CD4-positive, CD25-positive, alpha-beta regulatory T cell (primary cell): ENCODE measurements around the gene CCDC6. TPM values are rescaled to one million over a fixed set of nuclear protein-coding genes. Genes with fewer than 3 reads are reported as not detected.
"Not testable (repeated sequence)": the region's sequence is repeated elsewhere in the genome, so short reads cannot be mapped to it uniquely, and the experiment has no call there.

Experiments used
- ATAC-seq, 2 donors: fragments of 150-1000 bp; cut with Tn5 transposase; one replicate each; pipeline ENCODE4 v1.10.0; 2021; ENCODE audit warnings: low read depth in 2 of 2, moderate number of reproducible peaks in 2 of 2, moderate library complexity in 1 of 2
- DNase-seq, 3 donors: peaks; one replicate each; pipeline versions ENCODE4 v3.0.0 to v3.0.0-alpha.2; 2012 to 2022; ENCODE audit warnings: mixed read lengths in 1 of 3
- H3K27ac ChIP-seq: one replicate; pipeline ENCODE4 v1.7.0; 2013; ENCODE audit warnings: mild to moderate bottlenecking, low read length; ENCODE audit not compliant: insufficient read depth, poor library complexity, severe bottlenecking
- H3K27me3 ChIP-seq: one replicate; pipeline ENCODE4 v1.7.0; 2013; ENCODE audit warnings: low read length; ENCODE audit not compliant: control insufficient read depth, insufficient read depth
- H3K36me3 ChIP-seq: one replicate; pipeline ENCODE4 v1.7.0; 2013; ENCODE audit warnings: mild to moderate bottlenecking, low read length, moderate library complexity; ENCODE audit not compliant: control insufficient read depth, insufficient read depth
- H3K4me1 ChIP-seq: 2 replicates; pipeline ENCODE4 v1.7.0; 2013; ENCODE audit warnings: mild to moderate bottlenecking, low read length; ENCODE audit not compliant: insufficient read depth, control insufficient read depth, poor library complexity, severe bottlenecking
- H3K4me3 ChIP-seq: one replicate; pipeline ENCODE4 v1.7.0; 2013; ENCODE audit warnings: low read depth, mild to moderate bottlenecking, low read length, moderate library complexity
- H3K9me3 ChIP-seq, 2 experiments: 1 replicate in 1 of 2; 2 replicates in 1 of 2; pipeline ENCODE4 v1.7.0; 2013; ENCODE audit warnings: low read length in 2 of 2, mild to moderate bottlenecking in 1 of 2, moderate library complexity in 1 of 2; ENCODE audit not compliant: control insufficient read depth in 2 of 2
- H3K27ac Mint-ChIP-seq, 3 donors: one replicate each; pipeline ENCODE4 v1.8.0; 2020 to 2022; ENCODE audit warnings: mild to moderate bottlenecking in 3 of 3, mixed read lengths in 3 of 3, moderate library complexity in 2 of 3
- H3K27me3 Mint-ChIP-seq: one replicate; pipeline ENCODE4 v1.8.0; 2022; ENCODE audit warnings: mild to moderate bottlenecking, mixed read lengths
- H3K36me3 Mint-ChIP-seq: one replicate; pipeline ENCODE4 v1.8.0; 2020; ENCODE audit warnings: mixed read lengths
- H3K4me1 Mint-ChIP-seq, 4 donors: one replicate each; pipeline ENCODE4 v1.8.0; 2020 to 2022; ENCODE audit warnings: mixed read lengths in 4 of 4, mild to moderate bottlenecking in 1 of 4
- H3K4me3 Mint-ChIP-seq, 4 donors: one replicate each; pipeline ENCODE4 v1.8.0; 2020 to 2022; ENCODE audit warnings: mild to moderate bottlenecking in 4 of 4, mixed read lengths in 4 of 4, moderate library complexity in 3 of 4
- H3K9me3 Mint-ChIP-seq, 7 donors: one replicate each; pipeline ENCODE4 v1.8.0; 2020 to 2022; ENCODE audit warnings: mixed read lengths in 7 of 7, mild to moderate bottlenecking in 3 of 7, moderate library complexity in 2 of 7
- polyA plus RNA-seq, 4 donors: library from polyadenylated mRNA; unstranded; fragments of 300-500 nt; fragmentation: Illumina TruSeq; gene quantifications; one replicate each; pipeline ENCODE4 v1.2.3, GENCODE V29; 2021
- total RNA-seq: library from RNA; stranded (reverse); gene quantifications from one replicate; pipeline ENCODE4 v1.2.3, GENCODE V29; 2022

The CCDC6 gene
- total and polyA plus RNA-seq, 5 donors from 2014 or later, result 4.4 to 24.8 (median 5.0) TPM

DNA sequence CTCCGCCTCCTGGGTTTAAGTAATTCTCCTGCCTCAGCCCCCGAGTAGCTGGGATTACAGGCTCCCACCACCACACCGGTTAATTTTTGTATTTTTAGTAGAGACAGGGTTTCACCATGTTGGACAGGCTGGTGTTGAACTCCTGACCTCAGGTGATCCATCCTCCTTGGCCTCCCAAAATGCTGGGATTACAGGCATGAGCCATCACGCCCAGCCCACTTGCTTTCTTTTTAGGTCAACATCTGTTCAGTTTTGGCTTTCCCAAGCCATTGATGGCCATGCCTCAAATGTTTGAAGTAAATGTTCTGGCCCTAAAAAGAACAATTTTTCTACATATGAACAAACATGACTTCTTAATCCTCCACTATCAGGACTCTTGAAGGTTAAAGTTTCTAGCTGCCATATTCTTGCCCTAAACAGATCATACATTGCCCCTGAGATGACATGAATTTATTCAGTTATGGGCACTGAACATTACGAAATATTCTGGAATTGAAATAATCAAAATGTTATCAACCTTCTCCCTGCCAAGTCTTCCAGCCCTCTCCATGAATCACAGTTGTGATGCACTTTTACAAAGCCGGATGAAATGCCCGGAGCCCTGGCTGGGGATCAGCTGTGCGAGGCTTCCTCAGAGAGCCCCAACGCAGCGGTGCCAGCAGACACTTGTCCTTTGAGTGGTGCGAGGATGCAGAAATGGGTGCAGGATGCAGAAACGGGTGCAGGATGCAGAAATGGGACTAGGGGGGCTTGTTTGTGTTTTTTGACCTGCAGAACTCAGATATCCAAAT lies 156.0 kb downstream of the CCDC6 start:
- ATAC-seq, result no peak
- Histone ChIP-seq H3K9me3 (no peaks in the 10 kb centered on the region), H3K36me3 (no peaks in the 10 kb centered on the region), H3K4me1 (no peaks in the 10 kb centered on the region), H3K27ac (no peak overlapping the region), H3K27me3 (no peaks in the 10 kb centered on the region), H3K4me3 (no peak overlapping the region)
- Mint-ChIP-seq H3K27ac (no peak overlapping the region), H3K4me3 (no peak overlapping the region), H3K27me3 (peaks cover 8% of the 10 kb centered on the region), H3K9me3 (peaks cover 0 to 2% (median 0%) of the 10 kb centered on the region in 7 donors), H3K4me1 (no peaks in the 10 kb centered on the region), H3K36me3 (no peaks in the 10 kb centered on the region)
- DNase-seq, result no peak

DNA sequence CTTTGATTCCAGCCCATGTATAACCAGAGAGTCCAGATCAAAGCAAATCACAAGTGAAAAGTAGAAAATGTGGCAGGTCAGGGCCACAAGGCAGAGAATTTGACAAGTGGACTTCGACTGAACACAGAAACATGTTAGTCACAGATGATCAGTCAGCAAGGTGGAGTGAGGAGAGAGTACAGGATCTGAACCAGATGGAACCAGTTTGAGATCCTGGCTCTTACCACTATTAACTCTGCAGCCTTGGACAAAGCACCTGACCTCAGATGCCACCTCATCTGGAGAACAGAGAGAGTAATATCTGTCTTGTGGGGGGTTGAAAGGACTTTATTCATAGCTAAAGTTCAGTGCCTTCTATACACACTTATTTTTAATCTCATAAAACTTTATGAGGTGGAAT lies 157.5 kb downstream of the CCDC6 start:
- DNase-seq, result no peak
- Mint-ChIP-seq H3K27me3 (peaks cover 8% of the 10 kb centered on the region), H3K36me3 (no peaks in the 10 kb centered on the region), H3K27ac (no peak overlapping the region), H3K4me1 (no peaks in the 10 kb centered on the region), H3K4me3 (no peak overlapping the region), H3K9me3 (peaks cover 0 to 5% (median 0%) of the 10 kb centered on the region in 7 donors)
- no peak for ATAC-seq
- H3K27me3 ChIP-seq, result no peaks in the 10 kb centered on the region
- H3K27ac ChIP-seq, result no peak overlapping the region
- H3K4me1 ChIP-seq, result no peaks in the 10 kb centered on the region
- no peaks in the 10 kb centered on the region for H3K36me3 ChIP-seq
- no peak overlapping the region for H3K4me3 ChIP-seq
- H3K9me3 ChIP-seq, result no peaks in the 10 kb centered on the region

DNA sequence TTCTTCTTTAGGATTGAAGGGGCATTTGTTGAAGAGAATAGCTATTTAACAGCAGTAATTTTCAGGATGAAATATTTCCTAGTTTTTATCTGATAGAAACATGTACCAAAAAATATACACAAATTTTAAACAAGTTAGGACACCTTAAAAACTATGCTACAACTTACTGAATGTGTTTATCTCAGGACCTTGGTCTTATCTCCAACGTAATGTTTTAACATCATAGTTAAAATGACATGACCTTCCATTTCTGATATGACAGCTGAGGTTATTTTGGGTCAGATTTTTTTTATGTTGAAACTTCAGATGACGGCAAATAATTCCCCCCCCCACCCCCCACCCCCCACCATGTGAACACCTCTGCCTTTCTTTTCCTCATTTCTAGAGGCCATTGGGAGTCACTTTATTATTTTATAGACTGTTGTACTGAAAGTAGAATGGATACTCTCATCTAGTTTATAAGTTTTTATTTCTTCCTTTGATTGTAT lies 161.1 kb downstream of the CCDC6 start:
- Histone ChIP-seq H3K27me3 (no peaks in the 10 kb centered on the region), H3K27ac (no peak overlapping the region), H3K4me1 (no peaks in the 10 kb centered on the region), H3K9me3 (no peaks in the 10 kb centered on the region), H3K4me3 (no peak overlapping the region), H3K36me3 (no peaks in the 10 kb centered on the region)
- Mint-ChIP-seq H3K4me1 (no peaks in the 10 kb centered on the region), H3K27ac (no peak overlapping the region), H3K27me3 (peaks cover 8% of the 10 kb centered on the region), H3K4me3 (no peak overlapping the region), H3K36me3 (no peaks in the 10 kb centered on the region), H3K9me3 (peaks cover 0 to 7% (median 0%) of the 10 kb centered on the region in 7 donors)
- ATAC-seq, result no peak
- DNase-seq, result no peak

DNA sequence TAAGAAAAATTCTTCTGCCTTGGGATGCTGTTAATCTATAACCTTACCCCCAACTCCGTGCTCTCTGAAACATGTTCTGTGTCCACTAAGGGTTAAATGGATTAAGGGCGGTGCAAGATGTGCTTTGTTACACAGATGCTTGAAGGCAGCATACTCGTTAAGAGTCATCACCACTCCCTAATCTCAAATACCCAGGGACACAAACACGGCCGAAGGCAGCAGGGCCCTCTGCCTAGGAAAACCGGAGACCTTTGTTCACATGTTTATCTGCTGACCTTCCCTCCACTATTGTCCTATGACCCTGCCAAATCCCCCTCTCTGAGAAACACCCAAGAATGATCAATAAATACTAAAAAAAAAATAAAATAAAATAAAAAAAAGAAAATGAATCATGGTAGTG lies 161.6 kb downstream of the CCDC6 start:
- H3K27ac Mint-ChIP-seq, H3K4me1 Mint-ChIP-seq, H3K9me3 Mint-ChIP-seq, H3K27ac ChIP-seq, H3K27me3 ChIP-seq, H3K27me3 Mint-ChIP-seq, H3K4me3 Mint-ChIP-seq, ATAC-seq, H3K4me3 ChIP-seq, H3K36me3 ChIP-seq, H3K9me3 ChIP-seq, H3K36me3 Mint-ChIP-seq, H3K4me1 ChIP-seq, DNase-seq: not testable (repeated sequence)

DNA sequence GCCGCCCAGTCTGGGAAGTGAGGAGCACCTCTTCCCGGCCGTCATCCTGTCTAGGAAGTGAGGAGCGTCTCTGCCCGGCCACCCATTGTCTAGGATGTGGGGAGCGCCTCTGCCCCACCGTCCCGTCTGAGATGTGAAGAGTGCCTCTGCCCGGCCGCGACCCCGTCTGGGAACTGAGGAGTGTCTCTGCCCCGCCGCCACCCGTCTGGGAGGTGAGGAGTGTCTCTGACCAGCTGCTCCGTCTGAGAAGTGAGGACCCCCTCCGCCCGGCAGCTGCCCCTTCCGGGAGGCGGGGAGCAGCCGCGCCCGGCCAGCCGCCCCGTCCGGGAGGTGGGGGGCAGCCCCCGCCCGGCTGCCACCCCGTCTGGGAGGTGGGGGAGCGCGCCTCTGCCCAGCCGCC lies 162.2 kb downstream of the CCDC6 start:
- not testable (repeated sequence) for ATAC-seq, H3K27ac Mint-ChIP-seq, H3K27ac ChIP-seq

DNA sequence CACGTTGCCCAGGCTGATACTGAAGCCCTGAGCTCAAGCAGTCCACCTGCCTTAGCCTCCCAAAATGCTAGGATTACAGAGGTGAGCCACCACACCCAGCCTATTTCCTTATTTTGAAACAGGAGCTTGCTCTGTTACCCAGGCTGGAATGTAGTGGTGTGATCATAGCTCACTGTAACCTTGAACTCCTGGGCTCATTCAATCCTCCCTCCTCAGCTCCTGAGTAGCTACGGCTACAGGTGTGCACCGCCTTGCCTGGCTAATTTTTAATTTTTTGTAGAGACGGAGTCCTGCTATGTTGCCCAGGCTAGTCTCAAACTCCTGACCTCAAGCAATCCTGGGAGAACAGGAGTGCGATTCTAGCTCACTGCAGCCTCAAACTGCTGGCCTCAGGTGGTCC lies 164.8 kb downstream of the CCDC6 start:
- Mint-ChIP-seq H3K27ac (no peak overlapping the region), H3K4me1 (no peaks in the 10 kb centered on the region)

More for the DNA sequence above, 162.2 kb downstream of the CCDC6 start:
- H3K36me3 Mint-ChIP-seq, H3K9me3 Mint-ChIP-seq, H3K4me3 ChIP-seq, H3K27me3 Mint-ChIP-seq, H3K36me3 ChIP-seq, H3K4me3 Mint-ChIP-seq, DNase-seq, H3K9me3 ChIP-seq, H3K4me1 ChIP-seq, H3K4me1 Mint-ChIP-seq, H3K27me3 ChIP-seq: not testable (repeated sequence)

DNA sequence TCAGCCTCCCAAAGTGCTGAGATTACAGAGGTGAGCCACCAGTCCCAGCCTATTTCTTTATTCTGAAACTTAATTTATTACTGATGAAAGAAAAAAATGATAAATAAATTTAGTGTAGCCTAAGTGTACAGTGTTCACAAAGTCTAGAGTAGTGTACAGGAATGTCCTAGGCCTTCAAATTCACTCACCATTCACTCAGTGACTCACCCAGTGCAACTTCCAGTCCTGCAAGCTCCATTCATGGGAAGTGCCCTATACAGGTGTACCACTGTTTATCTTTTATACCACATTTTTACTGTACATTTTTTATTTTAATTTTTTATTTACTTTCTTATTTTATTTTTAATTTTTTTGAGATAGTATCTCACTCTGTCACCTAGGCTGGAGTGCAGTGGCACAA lies 165.3 kb downstream of the CCDC6 start:
- H3K4me1 Mint-ChIP-seq, result no peaks in the 10 kb centered on the region

More for the DNA sequence above, 164.8 kb downstream of the CCDC6 start:
- no peak overlapping the region for H3K4me3 Mint-ChIP-seq
- H3K9me3 ChIP-seq, result no peaks in the 10 kb centered on the region
- H3K36me3 Mint-ChIP-seq, result no peaks in the 10 kb centered on the region
- no peaks in the 10 kb centered on the region for H3K27me3 Mint-ChIP-seq
- H3K27me3 ChIP-seq, result no peaks in the 10 kb centered on the region
- DNase-seq, result no peak
- ATAC-seq, result no peak
- H3K9me3 Mint-ChIP-seq, result peaks cover 0 to 5% (median 0%) of the 10 kb centered on the region in 7 donors
- H3K27ac ChIP-seq, result no peak overlapping the region
- H3K4me3 ChIP-seq, result no peak overlapping the region
- no peaks in the 10 kb centered on the region for H3K36me3 ChIP-seq
- no peaks in the 10 kb centered on the region for H3K4me1 ChIP-seq

More for the DNA sequence above, 165.3 kb downstream of the CCDC6 start:
- no peak for ATAC-seq
- Histone ChIP-seq H3K4me3 (no peak overlapping the region), H3K27me3 (no peaks in the 10 kb centered on the region), H3K36me3 (no peaks in the 10 kb centered on the region), H3K27ac (no peak overlapping the region), H3K9me3 (no peaks in the 10 kb centered on the region), H3K4me1 (no peaks in the 10 kb centered on the region)
- Mint-ChIP-seq H3K27me3 (no peaks in the 10 kb centered on the region), H3K9me3 (peaks cover 0 to 5% (median 0%) of the 10 kb centered on the region in 7 donors), H3K4me3 (no peak overlapping the region), H3K27ac (no peak overlapping the region), H3K36me3 (no peaks in the 10 kb centered on the region)
- DNase-seq, result no peak
